KMS-11 (cell line): ENCODE results near the gene EPHA1.
"Not testable (repeated sequence)": the region's sequence is repeated elsewhere in the genome, so short reads cannot be mapped to it uniquely, and the experiment has no call there.

Experiments
- H2AFZ ChIP-seq: fragments of 200-600 bp; sonication (generic); 2 replicates; pipeline ENCODE4 v1.6.1; 2016; ENCODE audit warnings: antibody characterized with exemption, mixed run types, low read depth
- H3K27ac ChIP-seq: fragments of 200-600 bp; sonication (generic); 2 replicates; pipeline ENCODE4 v1.6.1; 2016; ENCODE audit warnings: mild to moderate bottlenecking, mixed run types
- H3K27me3 ChIP-seq: fragments of 200-600 bp; sonication (generic); 2 replicates; pipeline ENCODE4 v1.6.1; 2017; ENCODE audit warnings: mild to moderate bottlenecking, low read depth, mixed run types, moderate library complexity; ENCODE audit not compliant: insufficient read depth
- H3K36me3 ChIP-seq: fragments of 200-600 bp; sonication (generic); 2 replicates; pipeline ENCODE4 v1.6.1; 2017; ENCODE audit warnings: mild to moderate bottlenecking, mixed run types; ENCODE audit not compliant: insufficient read depth
- H3K4me1 ChIP-seq: fragments of 200-600 bp; sonication (generic); 2 replicates; pipeline ENCODE4 v1.6.1; 2016; ENCODE audit warnings: mild to moderate bottlenecking, low read depth, mixed run types; ENCODE audit not compliant: poor library complexity, severe bottlenecking
- H3K4me2 ChIP-seq: fragments of 200-600 bp; sonication (generic); 2 replicates; pipeline ENCODE4 v1.7.0; 2016; ENCODE audit warnings: mild to moderate bottlenecking, mixed run types
- H3K4me3 ChIP-seq: fragments of 200-600 bp; sonication (generic); IDR thresholded peaks from 2 replicates; pipeline ENCODE4 v1.6.1; 2017; ENCODE audit warnings: low read depth, low read length, mixed read lengths; ENCODE audit not compliant: insufficient read depth
- H3K79me2 ChIP-seq: fragments of 200-600 bp; sonication (generic); 2 replicates; pipeline ENCODE4 v1.6.1; 2016; ENCODE audit warnings: low read depth, mixed run types; ENCODE audit not compliant: insufficient read depth
- H3K9ac ChIP-seq: fragments of 200-600 bp; sonication (generic); 2 replicates; pipeline ENCODE4 v1.6.1; 2016; ENCODE audit warnings: mild to moderate bottlenecking, mixed run types
- H4K20me1 ChIP-seq: fragments of 200-600 bp; sonication (generic); 2 replicates; pipeline ENCODE4 v1.6.1; 2016; ENCODE audit warnings: mild to moderate bottlenecking, mixed run types; ENCODE audit not compliant: insufficient read depth
- TF ChIP-seq, protein P1 (sequence below): fragments of 200-600 bp; sonication (generic); conservative IDR thresholded peaks from 2 replicates; pipeline ENCODE4 v1.6.1; 2017; ENCODE audit warnings: low read depth, mild to moderate bottlenecking, antibody characterized with exemption, low read length, moderate library complexity, mixed read lengths

EPHA1 gene

DNA sequence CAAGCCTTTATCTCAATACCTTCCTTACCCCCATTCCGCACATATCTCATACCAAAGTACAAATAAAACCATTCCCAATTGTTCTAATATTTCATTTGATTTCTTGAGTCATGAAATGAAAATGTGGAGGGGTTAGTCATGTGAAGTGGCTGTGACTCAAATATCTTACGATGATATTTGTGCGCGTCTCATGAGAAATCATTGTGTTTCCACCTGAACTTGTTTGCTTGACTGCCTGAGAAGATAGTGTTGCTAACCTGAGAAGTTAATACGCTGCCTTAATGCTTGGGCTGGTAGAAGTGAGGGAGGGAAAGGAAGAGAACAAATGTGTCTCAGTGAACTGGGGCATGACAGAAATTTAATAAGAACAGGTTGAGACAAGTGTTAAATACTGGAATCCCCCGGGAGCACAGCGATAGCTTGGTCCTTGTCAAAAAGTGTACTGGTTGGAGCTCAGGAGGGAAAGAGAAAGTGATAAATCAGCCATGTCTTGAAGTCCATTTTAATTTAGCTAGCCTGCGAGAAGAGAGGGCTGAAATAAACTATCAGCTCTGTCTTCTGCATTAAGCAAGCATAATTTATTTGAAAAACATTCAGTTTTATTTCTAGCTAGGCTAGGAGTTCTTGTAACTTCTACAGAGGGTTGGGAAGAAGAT, 7.2 kb upstream of the EPHA1 start:
- no peak overlapping the region for H3K4me3 ChIP-seq
- H3K9ac ChIP-seq, result no peak overlapping the region
- no peaks in the 10 kb centered on the region for H3K27me3 ChIP-seq
- H3K4me2 ChIP-seq, result no peak overlapping the region
- H3K36me3 ChIP-seq, result no peaks in the 10 kb centered on the region
- TF ChIP-seq, protein P1, sequence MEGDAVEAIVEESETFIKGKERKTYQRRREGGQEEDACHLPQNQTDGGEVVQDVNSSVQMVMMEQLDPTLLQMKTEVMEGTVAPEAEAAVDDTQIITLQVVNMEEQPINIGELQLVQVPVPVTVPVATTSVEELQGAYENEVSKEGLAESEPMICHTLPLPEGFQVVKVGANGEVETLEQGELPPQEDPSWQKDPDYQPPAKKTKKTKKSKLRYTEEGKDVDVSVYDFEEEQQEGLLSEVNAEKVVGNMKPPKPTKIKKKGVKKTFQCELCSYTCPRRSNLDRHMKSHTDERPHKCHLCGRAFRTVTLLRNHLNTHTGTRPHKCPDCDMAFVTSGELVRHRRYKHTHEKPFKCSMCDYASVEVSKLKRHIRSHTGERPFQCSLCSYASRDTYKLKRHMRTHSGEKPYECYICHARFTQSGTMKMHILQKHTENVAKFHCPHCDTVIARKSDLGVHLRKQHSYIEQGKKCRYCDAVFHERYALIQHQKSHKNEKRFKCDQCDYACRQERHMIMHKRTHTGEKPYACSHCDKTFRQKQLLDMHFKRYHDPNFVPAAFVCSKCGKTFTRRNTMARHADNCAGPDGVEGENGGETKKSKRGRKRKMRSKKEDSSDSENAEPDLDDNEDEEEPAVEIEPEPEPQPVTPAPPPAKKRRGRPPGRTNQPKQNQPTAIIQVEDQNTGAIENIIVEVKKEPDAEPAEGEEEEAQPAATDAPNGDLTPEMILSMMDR, result no peak
- no peaks in the 10 kb centered on the region for H4K20me1 ChIP-seq
- no peaks in the 10 kb centered on the region for H3K79me2 ChIP-seq
- H3K4me1 ChIP-seq, result no peaks in the 10 kb centered on the region
- no peak overlapping the region for H3K27ac ChIP-seq
- no peak overlapping the region for H2AFZ ChIP-seq

DNA sequence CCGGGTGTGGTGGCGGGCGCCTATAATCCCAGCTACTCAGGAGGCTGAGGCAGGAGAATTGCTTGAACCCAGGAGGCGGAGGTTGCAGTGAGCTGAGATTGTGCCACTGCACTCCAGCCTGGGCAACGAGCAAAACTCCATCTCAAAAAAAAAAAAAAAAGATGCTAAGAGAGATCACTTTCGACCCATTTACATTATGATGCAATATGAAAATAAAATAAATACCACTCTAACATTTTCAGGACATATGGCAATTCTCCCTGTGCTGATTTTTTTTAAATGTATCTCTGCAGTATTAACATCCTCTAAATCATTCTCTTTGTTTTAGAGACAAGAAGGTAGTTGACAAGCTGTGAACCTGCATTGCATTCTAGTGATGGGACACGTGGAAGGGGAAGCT, 6.6 kb upstream of the EPHA1 start:
- not testable (repeated sequence) for H3K4me1 ChIP-seq, H2AFZ ChIP-seq, H3K36me3 ChIP-seq, H3K27me3 ChIP-seq, H4K20me1 ChIP-seq, H3K79me2 ChIP-seq, H3K27ac ChIP-seq, H3K4me3 ChIP-seq, H3K4me2 ChIP-seq, H3K9ac ChIP-seq

DNA sequence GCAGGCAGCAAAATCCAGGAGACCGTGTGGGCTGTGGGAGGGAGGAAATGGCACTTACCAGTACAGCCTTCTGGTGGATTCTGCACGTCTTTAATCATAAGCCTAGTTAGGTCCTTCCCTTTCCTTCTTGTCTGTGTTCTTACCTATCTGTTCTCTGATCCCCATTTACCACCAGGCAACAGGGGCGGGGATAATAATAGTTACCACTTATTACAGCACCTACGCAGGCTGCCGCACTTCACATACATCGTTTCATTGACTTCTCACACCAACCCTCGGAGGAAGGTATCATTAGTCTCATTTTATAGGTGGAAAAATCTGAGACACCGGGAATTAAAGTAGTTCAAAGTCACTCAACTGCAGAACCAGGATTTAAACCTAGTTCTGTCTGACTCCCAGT, 4.5 kb upstream of the EPHA1 start:
- TF ChIP-seq, protein P1, result no peak
- Histone ChIP-seq H3K36me3 (no peaks in the 10 kb centered on the region), H3K79me2 (no peaks in the 10 kb centered on the region), H3K4me1 (no peaks in the 10 kb centered on the region), H3K27ac (no peak overlapping the region), H2AFZ (no peak overlapping the region), H3K4me3 (no peak overlapping the region), H3K4me2 (no peak overlapping the region), H4K20me1 (no peaks in the 10 kb centered on the region), H3K27me3 (no peaks in the 10 kb centered on the region), H3K9ac (no peak overlapping the region)

DNA sequence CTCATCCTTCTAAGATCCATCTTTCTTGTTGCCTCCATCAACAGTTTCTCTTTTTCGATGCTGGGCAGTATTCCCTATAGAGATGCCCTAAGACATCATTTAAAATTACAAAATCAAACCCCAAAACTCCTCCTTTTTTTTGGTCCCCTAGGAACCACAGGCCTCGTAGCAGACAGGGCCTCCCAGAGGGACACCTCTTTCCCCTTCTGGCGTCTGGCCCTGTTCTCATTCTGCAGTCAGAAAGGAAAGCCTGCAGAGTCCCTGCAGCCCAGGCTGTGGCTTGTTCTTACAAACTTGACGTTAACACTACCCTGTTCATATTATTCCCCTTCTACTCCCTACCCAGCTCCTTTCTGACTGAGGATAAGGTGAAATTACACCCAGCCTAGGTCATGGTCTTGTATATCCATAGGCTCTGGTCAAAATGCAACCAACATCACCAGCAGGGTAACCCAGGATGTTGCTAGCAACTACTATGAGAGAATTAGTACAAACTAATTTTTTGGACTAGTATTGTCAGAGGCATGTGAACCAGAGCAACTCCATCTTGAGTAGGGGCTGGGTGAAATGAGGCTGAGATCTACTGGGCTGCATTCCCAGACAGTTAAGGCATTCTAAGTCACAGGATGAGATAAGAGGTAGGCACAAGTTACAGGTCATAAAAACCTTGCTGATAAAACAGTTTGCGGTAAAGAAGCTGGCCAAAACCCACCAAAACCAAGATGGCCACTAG, 3.5 kb upstream of the EPHA1 start:
- no peaks in the 10 kb centered on the region for H3K27me3 ChIP-seq
- H3K36me3 ChIP-seq, result no peaks in the 10 kb centered on the region
- no peak overlapping the region for H3K4me3 ChIP-seq
- H3K4me2 ChIP-seq, result no peak overlapping the region
- H3K27ac ChIP-seq, result no peak overlapping the region
- H2AFZ ChIP-seq, result no peak overlapping the region
- TF ChIP-seq, protein P1, result no peak
- H4K20me1 ChIP-seq, result no peaks in the 10 kb centered on the region
- no peak overlapping the region for H3K9ac ChIP-seq
- H3K79me2 ChIP-seq, result no peaks in the 10 kb centered on the region
- H3K4me1 ChIP-seq, result no peaks in the 10 kb centered on the region

DNA sequence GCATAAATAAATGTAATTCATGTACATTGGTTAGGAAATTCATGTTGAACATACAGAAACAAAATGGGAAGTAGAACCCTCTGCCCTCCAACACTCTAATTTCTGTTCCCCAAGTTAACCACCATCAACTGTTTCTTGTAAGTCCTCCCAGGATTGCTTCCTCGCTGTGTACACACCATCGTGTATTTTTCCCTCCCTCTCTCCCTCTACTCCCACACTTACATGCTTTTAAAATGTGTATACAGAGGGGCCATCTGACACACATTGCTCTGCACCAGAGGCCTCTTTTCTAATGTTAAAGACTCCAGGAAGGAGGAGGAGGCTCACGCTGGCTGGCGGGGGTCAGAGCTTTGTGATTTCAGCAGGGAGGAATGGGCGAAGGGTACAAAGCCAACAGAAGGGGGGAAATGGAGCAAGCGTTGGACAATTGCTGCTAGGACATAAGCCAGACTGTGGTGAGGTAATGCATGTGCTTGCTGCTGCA, 1.9 kb upstream of the EPHA1 start:
- H3K4me2 ChIP-seq, result no peak overlapping the region
- H3K9ac ChIP-seq, result no peak overlapping the region
- H3K79me2 ChIP-seq, result no peaks in the 10 kb centered on the region

More for the DNA sequence above, 1.9 kb upstream of the EPHA1 start:
- TF ChIP-seq, protein P1, result no peak
- Histone ChIP-seq H3K4me3 (no peak overlapping the region), H4K20me1 (no peaks in the 10 kb centered on the region), H3K27ac (no peak overlapping the region), H3K27me3 (no peaks in the 10 kb centered on the region), H2AFZ (no peak overlapping the region), H3K36me3 (no peaks in the 10 kb centered on the region), H3K4me1 (no peaks in the 10 kb centered on the region)
